Midbrain (tissue), 1 donor: ENCODE measurements around the gene CLIC2.

Experiments
- DNase-seq: peaks from one replicate; lab custom pipeline; 2025; lab: John Stamatoyannopoulos, UW

Gene CLIC2

GRCh38 chrX:155262970-155263754, 71.3 kb downstream of the CLIC2 start:
- DNase-seq, result no peak

GRCh38 chrX:155259752-155260151, 74.7 kb downstream of the CLIC2 start:
- no peak for DNase-seq

GRCh38 chrX:155251391-155251790, 83.0 kb downstream of the CLIC2 start:
- DNase-seq, result no peak

GRCh38 chrX:155247497-155247896, 86.9 kb downstream of the CLIC2 start:
- DNase-seq, result no peak

- DNase-seq, result no peak
These were observed 87.7 kb downstream of the CLIC2 start for GRCh38 chrX:155246748-155247147.

GRCh38 chrX:155242300-155242699, 92.1 kb downstream of the CLIC2 start:
- no peak for DNase-seq

- no peak for DNase-seq
These were observed 96.7 kb downstream of the CLIC2 start for GRCh38 chrX:155237719-155238118.

- DNase-seq, result no peak
These were observed 98.5 kb downstream of the CLIC2 start for GRCh38 chrX:155235891-155236290.

- no peak for DNase-seq
These were observed 103.3 kb downstream of the CLIC2 start for GRCh38 chrX:155231163-155231562.
